Stromal cell of bone marrow (primary cell): Measurements from ENCODE around the gene FGF18.

Experiments used
- DNase-seq: peaks from one replicate; pipeline ENCODE4 v3.0.0-alpha.2; 2012; ENCODE audit warnings: low read depth

FGF18 gene

GRCh38 chr5:171422902-171423663, 3.6 kb downstream of the FGF18 start:
- DNase-seq, result no peak

DNA sequence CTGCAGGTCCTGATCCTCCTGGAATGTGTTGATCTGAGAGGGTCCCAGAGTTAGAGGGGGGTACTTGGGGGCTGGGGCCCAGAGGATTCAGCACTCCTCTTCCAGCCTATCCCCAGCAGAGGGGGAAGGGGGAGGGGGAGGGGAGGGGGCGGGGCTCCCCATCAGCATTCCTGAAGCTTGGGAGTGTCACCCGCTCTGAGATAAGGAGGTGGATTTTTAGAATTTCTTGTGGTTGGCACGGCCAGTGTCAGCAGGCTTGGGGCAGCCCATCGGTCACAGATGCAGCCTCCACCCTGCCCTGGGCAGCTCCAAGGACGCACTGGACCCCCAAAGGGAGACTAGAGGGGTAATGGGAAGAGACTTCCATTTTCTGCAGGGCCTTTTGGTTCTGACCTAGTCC, 5.3 kb downstream of the FGF18 start:
- no peak for DNase-seq

DNA sequence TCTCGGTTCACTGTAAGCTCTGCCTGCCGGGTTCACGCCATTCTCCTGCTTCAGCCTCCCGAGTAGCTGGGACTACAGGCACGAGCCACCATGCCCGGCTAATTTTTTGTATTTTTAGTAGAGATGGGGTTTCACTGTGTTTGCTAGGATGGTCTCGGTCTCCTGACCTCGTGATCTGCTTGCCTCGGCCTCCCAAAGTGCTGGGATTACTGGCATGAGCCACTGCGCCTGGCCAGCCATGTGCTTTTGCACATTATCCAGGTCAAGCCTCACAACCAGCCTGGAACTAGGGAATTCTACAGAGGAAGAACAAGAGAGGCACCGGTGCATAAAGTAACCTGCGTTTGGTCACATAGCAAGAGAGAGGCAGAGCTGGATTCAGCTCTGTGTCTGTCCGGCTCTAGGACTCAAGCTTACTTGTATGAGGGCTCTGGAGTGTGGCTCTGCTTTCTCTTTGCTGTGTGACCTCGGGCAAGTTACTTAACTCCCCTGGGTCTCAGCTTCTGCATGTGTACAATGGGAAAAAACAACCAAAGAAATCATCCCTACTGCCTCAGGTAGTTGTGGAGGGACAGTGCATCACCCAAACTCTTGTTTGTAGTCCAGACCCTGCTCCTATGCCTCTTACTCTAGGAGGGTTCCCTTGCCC, 6.3 kb downstream of the FGF18 start:
- no peak for DNase-seq

- no peak for DNase-seq
Measured at GRCh38 chr5:171426266-171426665, 6.8 kb downstream of the FGF18 start.

DNA sequence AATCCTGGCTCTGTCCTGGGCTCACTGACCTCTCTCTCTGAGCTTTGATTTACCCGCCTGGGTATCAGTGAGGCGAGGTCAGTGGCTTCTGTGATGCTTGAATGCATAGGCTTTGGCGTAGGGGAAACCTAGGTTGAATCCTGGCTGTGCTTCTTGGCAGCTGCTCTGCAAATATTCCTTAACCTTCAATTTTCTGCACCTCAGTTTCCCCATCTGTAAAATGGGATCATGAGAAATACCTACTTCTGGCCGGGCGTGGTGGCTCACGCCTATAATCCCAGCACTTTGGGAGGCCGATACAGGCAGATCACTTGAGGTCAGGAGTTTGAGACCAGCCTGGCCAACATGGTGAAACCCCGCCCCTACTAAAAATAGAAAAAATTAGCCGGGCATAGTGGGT, 7.2 kb downstream of the FGF18 start:
- DNase-seq, result no peak

DNA sequence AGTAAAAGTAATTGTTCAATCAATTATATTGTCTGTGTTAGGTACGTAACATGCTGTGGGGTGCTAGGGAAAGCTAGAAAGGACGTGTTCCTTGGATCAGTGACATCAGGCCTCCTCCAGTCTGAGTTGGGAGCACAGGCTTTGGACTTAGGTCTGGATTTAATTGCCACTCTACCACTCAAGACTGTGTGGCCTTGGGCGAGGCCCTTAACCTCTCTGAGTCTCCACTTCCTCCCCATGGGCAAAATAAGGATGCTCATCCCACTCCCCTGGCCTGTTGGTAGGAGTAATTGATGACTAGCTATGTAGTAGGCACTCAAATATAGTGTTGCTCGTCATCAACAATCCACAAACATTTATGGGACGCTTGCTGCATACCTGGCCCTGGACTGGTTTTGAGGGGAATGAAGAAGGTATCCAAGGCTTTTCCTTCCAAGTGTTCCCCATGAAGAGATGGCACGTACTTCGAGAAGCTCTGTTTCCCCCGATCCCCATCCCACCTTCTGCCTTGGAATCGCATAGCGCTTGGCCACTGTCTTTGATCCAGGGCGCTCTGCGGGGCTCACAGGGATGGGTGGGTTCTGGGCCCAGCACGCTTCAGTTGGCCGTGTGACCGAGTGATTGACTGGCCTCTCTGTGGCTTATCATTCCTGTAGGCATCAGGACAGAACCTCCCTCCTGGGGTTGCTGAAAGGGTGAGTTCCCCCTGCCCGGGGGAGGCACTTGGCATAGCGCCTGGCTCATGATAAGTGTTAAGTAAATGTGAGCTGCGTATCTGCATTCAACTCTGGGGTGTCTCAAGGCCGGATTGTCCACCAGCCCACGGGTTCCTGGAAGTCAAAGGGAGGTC, 8.1 kb downstream of the FGF18 start:
- DNase-seq, result no peak

DNA sequence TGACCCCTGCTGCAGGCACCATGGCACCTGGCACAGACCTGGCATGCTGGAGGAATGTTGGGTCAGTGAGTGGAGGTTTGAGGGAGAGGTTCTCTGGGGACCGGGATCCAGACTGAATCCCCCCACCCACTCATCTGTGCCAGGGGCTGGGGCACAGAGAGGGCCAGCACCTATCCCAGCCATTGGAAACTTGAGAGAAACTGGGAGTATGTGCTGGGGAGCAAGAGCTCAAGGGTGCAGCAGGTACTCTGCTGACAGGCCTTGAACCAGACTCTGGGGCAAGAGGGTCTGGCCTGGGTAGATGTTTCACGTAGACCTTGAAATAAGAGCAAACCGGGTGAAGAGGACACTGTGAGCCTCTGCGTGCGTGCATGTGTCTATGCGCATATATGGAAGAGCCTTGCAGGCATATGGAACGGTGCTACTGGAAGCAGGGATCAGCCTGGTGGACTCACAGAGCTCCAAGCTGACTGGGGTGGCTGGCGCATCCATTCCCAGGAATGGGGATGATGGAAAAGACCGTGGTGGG, 8.8 kb downstream of the FGF18 start:
- no peak for DNase-seq

- DNase-seq, result no peak
Measured at GRCh38 chr5:171428809-171429542, 9.5 kb downstream of the FGF18 start.

DNA sequence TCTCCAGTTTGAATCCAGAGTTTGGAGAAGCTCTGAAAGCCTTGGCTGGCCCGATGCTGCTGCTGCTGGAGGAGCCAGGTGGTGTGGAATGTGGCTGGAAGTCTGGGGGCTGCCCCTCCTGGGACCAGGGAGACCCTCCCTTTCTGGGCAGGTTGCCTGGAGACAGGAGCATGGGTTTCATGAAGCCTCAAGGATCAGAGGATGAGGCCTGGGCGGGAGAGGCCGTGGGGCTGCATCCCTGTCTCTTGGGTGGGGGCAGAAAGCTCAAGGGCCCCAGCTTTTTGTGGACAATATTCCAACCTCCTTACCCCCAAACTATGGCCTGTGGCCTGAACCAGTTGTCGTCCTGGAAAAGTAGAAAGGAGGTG, 10.1 kb downstream of the FGF18 start:
- DNase-seq, result no peak

- no peak for DNase-seq
Measured at GRCh38 chr5:171431251-171431777, 11.9 kb downstream of the FGF18 start.

DNA sequence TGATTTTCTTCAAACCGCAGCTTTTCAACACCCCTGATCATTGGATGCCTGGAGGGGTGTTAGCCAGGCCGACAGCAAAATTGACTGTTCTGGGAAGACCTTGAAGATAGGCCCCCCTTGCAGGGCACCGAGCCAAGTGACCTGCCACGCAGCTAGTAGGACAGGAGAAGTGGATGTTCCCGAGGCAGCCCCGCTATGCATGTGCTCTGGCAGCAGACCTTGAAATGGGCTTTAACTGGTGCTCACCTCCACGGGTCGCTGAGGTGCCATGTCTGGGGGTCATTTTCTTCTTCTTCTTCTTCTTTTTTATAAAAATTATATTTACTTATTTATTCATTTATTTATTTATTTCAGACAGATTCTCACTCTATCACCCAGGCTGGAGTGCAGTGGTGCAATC, 12.6 kb downstream of the FGF18 start:
- no peak for DNase-seq

DNA sequence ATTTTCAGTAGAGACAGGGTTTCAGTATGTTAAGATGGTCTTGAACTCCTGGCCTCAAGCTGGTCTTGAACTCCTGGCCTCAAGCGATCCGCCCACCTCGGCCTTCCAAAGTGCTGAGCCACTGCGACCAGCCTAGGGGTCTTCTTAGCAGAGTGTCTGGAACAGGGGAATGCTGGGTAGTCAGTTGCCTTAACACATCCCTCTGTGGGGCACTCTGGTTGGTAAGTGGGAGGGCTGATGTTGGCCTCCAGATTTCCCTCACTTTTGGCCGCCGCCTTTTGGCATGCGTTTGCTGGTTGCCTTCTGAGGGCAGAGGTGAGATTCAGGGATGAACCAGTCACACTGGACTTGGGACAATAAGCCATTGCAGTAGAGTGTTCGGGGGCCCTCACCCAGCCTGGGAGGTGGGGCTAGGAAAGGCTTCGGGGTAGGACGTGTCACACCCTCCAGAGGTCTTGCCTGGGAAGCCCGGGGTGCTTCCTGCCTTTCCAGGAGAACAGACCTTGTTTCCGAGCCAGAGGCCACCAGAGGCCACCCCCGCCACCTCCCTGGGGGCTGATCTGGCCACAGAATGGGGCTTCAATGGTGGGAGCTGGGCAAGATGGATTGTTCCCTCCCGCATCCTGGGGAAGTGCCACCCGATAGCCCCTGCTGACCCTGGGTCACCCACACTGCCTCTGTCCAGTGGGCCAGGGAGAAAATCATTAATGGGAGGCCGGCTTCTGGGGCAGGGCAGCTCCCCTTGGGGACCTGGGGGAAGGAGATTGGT, 13.3 kb downstream of the FGF18 start:
- no peak for DNase-seq

DNA sequence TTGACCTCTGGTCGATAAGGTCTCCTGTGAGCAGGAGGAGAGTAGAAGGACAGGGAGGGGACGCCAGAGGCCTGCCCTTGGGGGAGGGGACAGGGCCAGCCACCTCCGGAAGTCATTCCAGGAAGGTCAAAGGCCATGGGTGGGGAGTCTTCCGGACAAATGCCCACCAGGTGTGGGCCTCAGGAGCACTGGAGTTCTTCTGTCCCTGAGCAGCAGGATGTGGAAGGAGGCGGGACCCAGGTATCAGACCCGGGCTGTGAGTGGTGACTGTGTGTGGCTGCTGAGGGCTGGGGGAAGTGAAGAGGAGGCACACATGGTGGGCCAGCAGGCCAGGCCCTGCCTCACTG, 13.9 kb downstream of the FGF18 start:
- no peak for DNase-seq

- no peak for DNase-seq
Measured at GRCh38 chr5:171433982-171434676, 14.7 kb downstream of the FGF18 start.

DNA sequence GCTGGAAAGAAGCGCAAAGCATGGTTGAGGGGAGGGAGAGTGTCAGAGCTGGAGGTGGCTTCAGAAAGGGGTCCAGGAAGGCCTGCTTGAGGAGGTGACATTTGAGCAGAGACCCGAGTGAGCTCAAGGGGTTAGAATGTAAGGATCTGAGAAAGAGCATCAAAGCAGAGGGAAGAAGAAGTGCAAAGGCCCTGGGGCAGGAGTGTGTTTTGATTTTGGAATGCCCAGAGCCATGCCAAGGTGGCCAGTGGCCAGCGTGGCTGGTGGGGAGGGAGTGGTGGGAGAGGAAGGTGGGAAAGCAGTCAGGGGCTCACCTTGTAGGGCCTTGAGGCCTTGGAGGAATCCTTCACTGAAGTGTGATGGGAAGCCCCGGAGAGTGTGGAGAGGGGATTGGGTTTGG, 15.4 kb downstream of the FGF18 start:
- no peak for DNase-seq

GRCh38 chr5:171435908-171436307, 16.5 kb downstream of the FGF18 start:
- DNase-seq, result no peak

DNA sequence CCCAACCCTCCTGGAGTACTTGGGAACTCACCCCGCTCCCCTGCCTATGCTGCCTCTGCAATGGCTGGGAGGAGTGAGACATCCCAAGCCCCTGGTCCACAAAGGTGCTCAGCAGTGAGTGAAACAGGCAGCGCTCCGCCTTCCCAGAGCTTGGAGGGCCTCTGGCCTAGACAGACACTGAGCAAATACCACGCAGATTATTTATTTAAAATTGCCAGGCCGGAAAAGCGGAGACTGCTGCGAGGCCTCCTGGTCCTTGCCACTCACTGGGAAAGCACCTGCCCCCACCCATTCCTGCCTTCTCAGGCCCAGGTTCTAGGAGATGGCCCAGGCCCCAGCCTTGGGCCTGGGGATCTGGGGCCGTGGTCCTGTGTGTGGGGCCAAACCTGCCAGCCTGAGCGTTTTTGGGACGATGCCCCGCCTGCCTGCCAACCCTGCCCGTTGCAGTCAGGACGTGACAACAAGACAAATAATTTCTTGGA, 17.4 kb downstream of the FGF18 start:
- no peak for DNase-seq

- DNase-seq, result no peak
Measured at GRCh38 chr5:171437286-171437821, 17.9 kb downstream of the FGF18 start.

DNA sequence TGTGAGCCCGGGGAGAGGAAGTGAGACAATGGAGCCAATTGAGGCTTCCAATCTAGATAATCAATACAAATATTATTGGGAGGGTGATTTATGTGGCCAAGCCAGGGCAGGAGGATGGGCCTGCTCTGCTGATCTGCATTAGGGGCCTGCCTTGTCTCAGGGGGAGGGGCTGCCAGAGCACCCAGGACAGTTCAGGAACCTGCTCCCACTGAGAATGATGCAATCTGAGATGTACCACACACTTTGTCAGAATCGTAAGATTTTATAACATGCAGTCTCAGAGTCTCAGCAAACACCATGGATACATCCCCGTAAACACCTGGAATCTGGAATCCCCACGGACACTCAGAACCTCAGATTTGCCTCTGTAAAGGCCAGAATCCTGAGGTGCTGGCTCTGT, 19.3 kb downstream of the FGF18 start:
- no peak for DNase-seq

- no peak for DNase-seq
Measured at GRCh38 chr5:171441246-171441791, 21.9 kb downstream of the FGF18 start.
